Inflammatory macrophage treated with lipopolysaccharide for 4 hours (primary cell): ENCODE measurements around the gene SEMA4B.
A peak's percentile ranks its signal among the peaks of the same experiment; 100 is the strongest.
"Not testable (repeated sequence)": the region's sequence is repeated elsewhere in the genome, so short reads cannot be mapped to it uniquely, and the experiment has no call there.

Experiments used
- DNase-seq: peaks from one replicate; pipeline ENCODE4 v3.0.0-alpha.2; 2020

SEMA4B gene, protein sequence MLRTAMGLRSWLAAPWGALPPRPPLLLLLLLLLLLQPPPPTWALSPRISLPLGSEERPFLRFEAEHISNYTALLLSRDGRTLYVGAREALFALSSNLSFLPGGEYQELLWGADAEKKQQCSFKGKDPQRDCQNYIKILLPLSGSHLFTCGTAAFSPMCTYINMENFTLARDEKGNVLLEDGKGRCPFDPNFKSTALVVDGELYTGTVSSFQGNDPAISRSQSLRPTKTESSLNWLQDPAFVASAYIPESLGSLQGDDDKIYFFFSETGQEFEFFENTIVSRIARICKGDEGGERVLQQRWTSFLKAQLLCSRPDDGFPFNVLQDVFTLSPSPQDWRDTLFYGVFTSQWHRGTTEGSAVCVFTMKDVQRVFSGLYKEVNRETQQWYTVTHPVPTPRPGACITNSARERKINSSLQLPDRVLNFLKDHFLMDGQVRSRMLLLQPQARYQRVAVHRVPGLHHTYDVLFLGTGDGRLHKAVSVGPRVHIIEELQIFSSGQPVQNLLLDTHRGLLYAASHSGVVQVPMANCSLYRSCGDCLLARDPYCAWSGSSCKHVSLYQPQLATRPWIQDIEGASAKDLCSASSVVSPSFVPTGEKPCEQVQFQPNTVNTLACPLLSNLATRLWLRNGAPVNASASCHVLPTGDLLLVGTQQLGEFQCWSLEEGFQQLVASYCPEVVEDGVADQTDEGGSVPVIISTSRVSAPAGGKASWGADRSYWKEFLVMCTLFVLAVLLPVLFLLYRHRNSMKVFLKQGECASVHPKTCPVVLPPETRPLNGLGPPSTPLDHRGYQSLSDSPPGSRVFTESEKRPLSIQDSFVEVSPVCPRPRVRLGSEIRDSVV

GRCh38 chr15:90201130-90201943 lies at the start of gene SEMA4B:
TSS of gene SEMA4B (plus strand) at chr15:90201330. CDS start at chr15:90201579, 249 bp downstream.
- DNase-seq: peak; percentile 76

DNA sequence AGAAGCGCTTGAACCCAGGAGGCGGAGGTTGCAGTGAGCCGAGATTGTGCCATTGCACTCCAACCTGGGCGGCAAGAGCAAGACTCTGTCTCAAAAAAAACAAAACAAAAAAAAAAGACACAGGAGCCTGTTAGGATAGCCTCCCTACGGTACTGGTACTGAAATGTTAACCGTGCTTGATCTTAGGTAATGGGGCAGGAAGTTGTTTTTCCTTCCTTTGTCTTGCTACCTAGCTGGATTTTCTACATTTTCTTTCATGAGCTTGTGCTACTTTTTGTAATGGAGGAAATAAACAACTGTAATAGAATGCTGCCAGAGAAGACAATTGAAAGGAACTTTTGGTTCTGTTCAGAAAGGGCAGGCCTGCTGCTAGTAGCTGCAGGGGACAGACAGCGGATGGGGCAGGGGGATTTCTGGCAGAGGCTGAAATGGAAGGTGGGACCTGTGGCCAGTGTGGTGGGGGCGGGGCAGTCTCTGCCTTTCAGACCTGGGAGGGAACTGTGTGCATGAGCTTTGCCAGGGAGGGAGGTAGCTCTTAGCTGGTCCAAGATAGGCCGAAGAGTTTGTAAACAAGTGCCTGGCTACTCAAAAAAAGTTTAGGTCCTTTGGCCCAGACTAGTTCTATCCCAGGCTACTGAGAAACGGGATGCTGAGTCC lies 49.0 kb upstream of the SEMA4B start:
- DNase-seq: no peak

DNA sequence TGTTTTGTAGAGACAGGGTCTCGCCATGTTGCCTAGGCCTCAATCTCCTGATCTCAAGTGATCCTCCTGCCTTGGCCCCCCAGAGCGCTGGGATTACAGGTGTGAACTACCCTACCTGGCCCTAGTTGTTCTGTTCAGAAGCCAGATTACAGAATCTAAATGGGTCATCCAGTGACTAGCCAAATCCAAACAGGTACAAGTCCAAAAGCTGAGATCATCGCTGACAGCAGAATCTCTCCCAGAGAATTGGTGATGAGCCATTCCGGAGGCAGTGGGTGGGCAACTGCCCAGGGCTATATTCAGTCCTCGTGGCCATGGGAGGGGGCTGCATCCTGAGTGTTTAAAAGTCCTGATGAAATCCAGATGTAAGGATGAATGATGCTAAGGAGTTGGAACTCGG lies 47.5 kb upstream of the SEMA4B start:
- no peak for DNase-seq

- no peak for DNase-seq
Measured at GRCh38 chr15:90154246-90154645, 46.9 kb upstream of the SEMA4B start.

DNA sequence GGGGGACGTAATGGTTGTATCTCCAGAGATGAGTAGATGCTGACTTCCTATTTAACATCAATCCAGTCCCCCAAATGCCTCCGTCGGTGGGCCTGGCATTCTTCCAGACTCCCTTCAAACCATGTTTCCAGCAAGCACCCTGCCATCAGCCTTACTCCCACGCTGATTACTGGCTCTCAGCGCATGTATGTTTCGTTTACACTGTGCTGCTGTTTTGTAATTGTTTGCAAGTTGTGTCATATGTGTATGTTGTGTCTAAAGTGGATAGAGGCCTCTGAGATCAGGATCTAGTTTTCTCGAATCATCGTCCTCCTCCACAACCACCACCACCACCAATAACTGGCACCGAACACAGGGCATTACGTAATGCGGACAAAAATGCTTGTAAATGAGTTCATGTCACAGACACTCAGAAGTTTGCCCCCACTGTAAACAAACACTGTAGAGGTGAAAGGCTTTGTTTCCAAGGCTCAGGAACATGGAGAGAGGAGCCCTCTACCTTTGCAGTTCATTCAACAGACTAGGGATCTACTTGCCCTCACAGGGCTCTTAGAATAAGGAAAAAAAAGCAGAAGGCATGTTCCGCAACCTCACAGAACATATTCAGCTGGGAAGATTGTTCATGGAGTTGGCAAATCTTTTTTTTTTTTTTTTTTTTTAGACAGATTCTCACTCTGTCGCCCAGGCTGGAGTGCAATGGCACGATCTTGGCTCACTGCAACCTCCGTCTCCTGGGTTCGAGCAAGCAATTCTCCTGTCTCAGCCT lies 46.1 kb upstream of the SEMA4B start:
- peak; percentile 81 for DNase-seq

DNA sequence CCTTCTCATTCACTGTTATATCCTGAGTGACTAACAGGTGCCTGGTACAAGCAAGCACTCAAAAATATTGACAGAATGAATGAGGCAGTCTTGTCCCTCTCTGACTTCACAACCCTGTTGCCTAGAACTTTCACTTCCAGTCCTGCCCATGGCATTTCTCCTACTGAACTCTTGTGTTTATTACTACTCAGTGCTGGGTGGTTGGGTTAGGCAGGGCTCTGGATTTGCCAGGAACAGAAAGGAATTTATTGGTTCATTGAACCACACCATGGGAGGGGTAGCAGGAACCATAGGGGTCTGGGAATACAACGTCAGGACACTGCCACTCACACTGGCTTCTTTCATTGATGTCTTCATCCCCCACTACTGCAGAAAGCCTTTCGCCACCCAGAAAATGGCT lies 41.9 kb upstream of the SEMA4B start:
- peak; percentile 87 for DNase-seq

- DNase-seq: no peak
Measured at GRCh38 chr15:90160781-90161727, 40.1 kb upstream of the SEMA4B start.

DNA sequence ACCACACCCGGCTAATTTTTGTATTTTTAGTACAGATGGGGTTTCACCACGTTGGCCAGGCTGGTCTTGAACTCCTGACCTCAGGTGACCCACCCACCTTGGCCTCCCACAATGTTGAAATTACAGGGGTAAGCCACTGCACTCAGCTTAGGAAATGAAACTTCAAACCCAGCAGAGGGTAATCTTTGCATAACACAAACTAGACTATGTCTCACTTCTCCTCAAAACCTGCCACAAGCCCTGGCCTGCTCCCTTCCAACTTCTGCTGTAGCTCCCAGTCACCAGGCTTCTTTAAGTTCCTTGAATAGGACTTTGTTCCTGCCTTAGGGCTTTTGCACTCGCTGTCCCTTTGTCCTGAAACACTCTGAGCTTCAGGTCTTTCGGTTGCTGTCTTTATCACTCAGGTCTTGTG lies 39.2 kb upstream of the SEMA4B start:
- DNase-seq: peak; percentile 91

GRCh38 chr15:90162956-90163355 lies 38.2 kb upstream of the SEMA4B start:
- no peak for DNase-seq

DNA sequence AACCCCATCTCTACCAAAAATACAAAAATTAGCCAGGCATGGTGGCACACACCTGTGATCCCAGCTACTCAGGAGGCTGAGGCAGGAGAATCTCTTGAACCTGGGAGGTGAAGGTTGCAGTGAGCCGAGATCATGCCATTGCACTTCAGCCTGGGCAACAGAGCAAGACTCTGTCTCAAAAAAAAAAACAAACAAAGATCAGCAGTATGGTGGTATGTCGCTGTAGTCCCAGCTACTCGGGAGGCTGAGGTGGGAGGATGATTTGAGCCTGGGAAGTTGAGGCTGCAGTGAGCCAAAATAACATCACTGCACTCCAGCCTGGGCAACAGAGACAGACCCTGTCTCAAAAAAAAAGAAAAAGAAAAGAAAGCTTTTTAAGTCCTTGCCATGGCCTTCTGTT lies 36.9 kb upstream of the SEMA4B start:
- not testable (repeated sequence) for DNase-seq

DNA sequence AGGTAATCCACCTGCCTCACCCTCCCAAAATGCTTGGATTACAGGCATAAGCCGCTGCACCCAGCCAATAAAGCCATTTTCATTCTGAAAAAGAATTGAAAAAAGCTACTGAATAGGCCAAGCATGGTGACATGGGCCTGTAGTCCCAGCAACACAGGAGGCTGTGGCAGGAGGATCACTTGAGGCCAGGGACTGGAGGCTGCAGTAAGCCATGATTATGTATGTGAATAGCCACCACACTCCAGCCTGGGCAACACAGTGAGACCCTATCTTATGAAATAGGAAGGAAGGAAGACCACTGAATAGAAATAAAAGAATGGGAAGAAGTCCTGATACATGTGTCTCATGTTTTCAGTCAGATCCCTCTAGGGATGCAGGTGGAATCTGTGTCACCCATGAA lies 36.0 kb upstream of the SEMA4B start:
- DNase-seq: no peak

DNA sequence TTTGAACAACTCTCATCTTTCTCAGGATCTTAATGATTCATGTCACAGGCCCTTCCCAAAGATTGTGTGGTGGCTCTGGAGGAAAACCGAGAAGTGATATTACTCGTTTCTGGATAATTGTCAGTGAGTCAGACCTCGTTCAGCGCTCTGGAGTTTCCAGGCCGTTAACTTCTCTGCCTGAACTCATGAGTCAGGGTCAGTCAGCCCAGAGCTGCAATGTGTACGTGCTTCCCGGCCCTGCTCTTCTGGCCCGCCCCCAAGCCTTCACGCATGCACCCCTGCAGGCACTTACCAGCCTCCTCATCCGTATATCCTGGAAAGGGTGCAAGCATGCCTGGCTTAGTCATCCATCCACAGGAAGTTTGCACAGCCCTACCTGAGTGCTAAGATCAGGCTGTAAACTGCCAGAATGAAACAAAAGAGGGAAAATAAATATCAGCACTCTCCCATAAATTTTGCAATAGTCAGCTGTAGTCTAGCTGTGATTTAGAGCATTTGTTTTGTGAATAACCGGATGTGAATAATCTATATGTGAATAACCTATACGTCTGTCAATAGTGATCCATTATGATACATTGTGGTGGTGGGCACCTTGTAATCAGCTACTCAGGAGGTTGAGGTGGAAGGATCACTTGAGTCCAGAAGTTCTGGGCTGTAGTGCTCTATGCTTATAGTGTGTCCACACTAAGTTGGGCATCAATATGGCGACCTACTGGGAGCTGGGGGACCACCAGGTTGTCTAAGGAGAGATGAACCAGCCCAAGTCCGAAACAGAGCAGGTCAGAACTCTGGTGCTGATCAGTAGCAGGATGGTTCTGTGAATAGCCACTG lies 35.3 kb upstream of the SEMA4B start:
- DNase-seq: peak; percentile 98

DNA sequence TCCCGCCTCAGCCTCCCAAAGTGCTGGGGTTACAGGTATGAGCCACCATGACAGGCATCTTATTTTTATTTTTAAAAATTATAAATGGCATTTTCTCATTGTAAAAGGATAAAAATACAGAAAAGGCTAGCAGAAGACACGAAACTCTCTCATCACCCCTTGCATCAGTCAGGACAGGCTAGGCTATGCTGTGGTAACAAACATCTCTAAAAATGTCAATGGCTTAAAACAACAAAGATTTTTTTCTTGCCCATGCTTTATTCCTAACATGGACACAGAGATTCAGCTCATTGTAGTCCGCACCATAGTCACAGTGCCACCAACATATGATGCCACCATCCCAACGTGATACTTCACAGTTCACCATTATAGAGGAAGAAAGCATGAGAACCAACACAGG lies 34.0 kb upstream of the SEMA4B start:
- DNase-seq: no peak

- peak; percentile 73 for DNase-seq
Measured at GRCh38 chr15:90171623-90172022, 29.5 kb upstream of the SEMA4B start.

DNA sequence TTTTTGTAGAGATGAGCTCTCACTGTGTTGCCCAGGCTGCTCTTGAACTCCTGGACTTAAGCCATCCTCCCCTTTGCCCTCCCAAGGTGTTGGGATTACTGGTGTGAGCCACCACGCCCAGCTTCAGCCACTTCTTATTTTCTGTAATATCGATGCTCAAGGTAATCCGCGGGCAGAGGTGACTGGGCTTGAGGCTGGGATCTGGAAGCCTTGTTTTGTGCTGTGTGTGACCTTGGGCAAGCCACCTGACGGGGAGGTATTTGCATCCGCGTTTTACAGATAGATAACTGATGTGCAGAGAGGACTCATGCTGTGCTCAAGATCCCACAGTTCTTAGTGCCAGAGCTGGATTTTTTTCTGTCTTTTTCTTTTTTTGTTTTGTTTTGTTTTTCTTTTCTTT lies 27.8 kb upstream of the SEMA4B start:
- no peak for DNase-seq

GRCh38 chr15:90174140-90174875 lies 26.8 kb upstream of the SEMA4B start:
- no peak for DNase-seq

DNA sequence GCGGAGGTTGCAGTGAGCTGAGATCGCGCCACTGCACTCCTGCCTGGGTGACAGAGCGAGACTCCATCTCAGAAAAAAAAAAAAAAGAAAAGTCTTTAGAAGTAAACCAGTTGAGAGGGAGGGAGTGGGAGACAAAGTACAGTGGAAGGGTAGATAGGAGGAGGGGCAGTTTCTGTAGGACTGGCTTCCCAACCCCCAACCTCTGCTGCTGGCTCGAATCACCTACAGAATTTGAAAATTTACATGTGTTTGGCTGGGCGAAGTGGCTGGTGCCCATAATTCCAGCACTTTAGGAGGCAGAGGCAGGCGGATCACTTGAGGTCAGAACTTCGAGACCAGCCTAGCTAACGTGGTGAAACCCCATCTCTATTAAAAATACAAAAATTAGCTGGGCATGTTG lies 24.1 kb upstream of the SEMA4B start:
- DNase-seq: no peak

- DNase-seq: peak; percentile 14
Measured at GRCh38 chr15:90178468-90179435, 22.4 kb upstream of the SEMA4B start.
